GM12878 (cell line): ENCODE data around the gene COL21A1. TPM values are rescaled to one million over a fixed set of nuclear protein-coding genes. Genes with fewer than 3 reads are reported as not detected.

ENCODE experiments used
- ATAC-seq: fragments of 200-7000 bp; cut with Tn5 transposase; 3 replicates; pipeline ENCODE4 v1.9.1; 2020; ENCODE audit warnings: mild to moderate bottlenecking, moderate library complexity
- BruUV-seq: library from RNA; stranded (reverse); fragments of 400-500 nt; replicated peaks from 2 replicates; lab custom pipeline; 2021; lab: Mats Ljungman, UMichigan
- CTCF ChIA-PET: fragments of 300-600 bp; sonication (Branson Sonifier 250); formaldehyde crosslinking; extraction: SDS; loops from one replicate; lab custom pipeline; 2021; ENCODE audit warnings: inconsistent platforms; lab: Yijun Ruan, JAX
- POLR2A ChIA-PET: fragments of 350-600 bp; formaldehyde crosslinking; extraction: SDS; loops from one replicate; lab custom pipeline; 2021; ENCODE audit warnings: inconsistent platforms; lab: Charles Lee
- RAD21 ChIA-PET: fragments of 300-600 bp; sonication (Branson Sonifier 250); formaldehyde crosslinking; loops from one replicate; lab custom pipeline; 2023; ENCODE audit warnings: antibody characterized with exemption; ENCODE audit not compliant: unreplicated experiment; lab: Charles Lee
- SMC1A ChIA-PET: fragments of 300-600 bp; sonication (Branson Sonifier 250); formaldehyde crosslinking; loops from one replicate; lab custom pipeline; 2023; ENCODE audit not compliant: unreplicated experiment, uncharacterized antibody; lab: Charles Lee
- DNase-seq: peaks from one replicate; pipeline ENCODE4 v3.0.0-alpha.2; 2011; ENCODE audit warnings: low read depth, low spot score
- FAIRE-seq: peaks from 3 replicates; lab custom pipeline; 2011; peaks lifted over from hg19 to GRCh38; lab: Jason Lieb, UNC
- H2AFZ ChIP-seq: 2 replicates; pipeline ENCODE4 v1.6.0; 2011; ENCODE audit warnings: low read depth, low read length, control low read depth; ENCODE audit not compliant: control insufficient read depth
- H3K27ac ChIP-seq: 2 replicates; pipeline ENCODE4 v1.5.1; 2011; ENCODE audit warnings: control low read depth; ENCODE audit not compliant: control insufficient read depth, insufficient read depth
- H3K27me3 ChIP-seq, 2 experiments: replicated peaks in 1 of 2; 2 replicates each; pipeline versions ENCODE4 v1.6.0 to v1.6.1; 2011; ENCODE audit warnings: low read length in 1 of 2; ENCODE audit not compliant: control insufficient read depth in 2 of 2, insufficient read depth in 2 of 2
- H3K36me3 ChIP-seq, 2 experiments: 2 replicates each; pipeline ENCODE4 v1.5.1; 2011; ENCODE audit warnings: low read length in 1 of 2; ENCODE audit not compliant: control insufficient read depth in 2 of 2, insufficient read depth in 2 of 2
- H3K4me1 ChIP-seq: 2 replicates; pipeline ENCODE4 v1.6.1; 2011; ENCODE audit warnings: mild to moderate bottlenecking, low read length, moderate library complexity, mixed read lengths; ENCODE audit not compliant: control insufficient read depth, insufficient read depth
- H3K4me2 ChIP-seq: 2 replicates; pipeline ENCODE4 v1.6.0; 2011; ENCODE audit warnings: control low read depth; ENCODE audit not compliant: control insufficient read depth, insufficient read depth
- H3K4me3 ChIP-seq: fragments of 200-600 bp; sonication (generic); 2 replicates; pipeline ENCODE4 v1.5.1; 2016
- H3K79me2 ChIP-seq: 2 replicates; pipeline ENCODE4 v1.6.0; 2011; ENCODE audit warnings: low read length; ENCODE audit not compliant: control insufficient read depth, insufficient read depth
- H3K9ac ChIP-seq: 2 replicates; pipeline ENCODE4 v1.8.0; 2011; ENCODE audit warnings: low read length, control low read depth, mixed read lengths; ENCODE audit not compliant: control insufficient read depth, insufficient read depth
- H3K9me3 ChIP-seq: replicated peaks from 3 replicates; pipeline ENCODE4 v1.5.1; 2011; ENCODE audit warnings: mild to moderate bottlenecking, low read length; ENCODE audit not compliant: control insufficient read depth, insufficient read depth
- H4K20me1 ChIP-seq: 2 replicates; pipeline ENCODE4 v1.6.0; 2011; ENCODE audit not compliant: control insufficient read depth, insufficient read depth
- DPF2 ChIP-seq: fragments of 450-650 bp; IDR thresholded peaks from 2 replicates; pipeline ENCODE4 v1.6.1; 2017; ENCODE audit warnings: mild to moderate bottlenecking
- ETV6 ChIP-seq, 2 experiments: fragments of 450-650 bp in 1 of 2; IDR thresholded peaks in 1 of 2; conservative IDR thresholded peaks in 1 of 2; 2 replicates each; pipeline ENCODE4 v1.6.1; 2014; ENCODE audit warnings: antibody characterized with exemption in 1 of 2, borderline replicate concordance in 1 of 2, low read depth in 1 of 2, mild to moderate bottlenecking in 1 of 2, moderate library complexity in 1 of 2
- GATAD2B ChIP-seq: fragments of 450-650 bp; conservative IDR thresholded peaks from 2 replicates; pipeline ENCODE4 v1.6.1; 2017; ENCODE audit warnings: low read depth, mild to moderate bottlenecking, moderate library complexity
- IRF4 ChIP-seq: IDR thresholded peaks from 2 replicates; pipeline ENCODE4 v1.6.1; 2011; ENCODE audit warnings: low read depth, low read length
- JUNB ChIP-seq: IDR thresholded peaks from 2 replicates; pipeline ENCODE4 v1.6.1; 2016; ENCODE audit warnings: antibody characterized with exemption, mild to moderate bottlenecking
- KLF5 ChIP-seq: fragments of 450-650 bp; IDR thresholded peaks from 2 replicates; pipeline ENCODE4 v1.6.1; 2014; ENCODE audit warnings: mild to moderate bottlenecking; ENCODE audit not compliant: partially characterized antibody
- PAX8 ChIP-seq: fragments of 450-650 bp; IDR thresholded peaks from 2 replicates; pipeline ENCODE4 v1.6.1; 2017; ENCODE audit warnings: mild to moderate bottlenecking, moderate library complexity
- POLR2AphosphoS2 ChIP-seq: IDR thresholded peaks from 2 replicates; pipeline ENCODE4 v1.6.1; 2011; ENCODE audit warnings: low read depth, mild to moderate bottlenecking, low read length, improper control_type of control experiment, moderate library complexity
- RAD51 ChIP-seq: fragments of 450-650 bp; IDR thresholded peaks from 2 replicates; pipeline ENCODE4 v1.6.1; 2016; ENCODE audit warnings: moderate library complexity, mild to moderate bottlenecking, inconsistent platforms
- REST ChIP-seq: IDR thresholded peaks from 2 replicates; pipeline ENCODE4 v1.6.1; 2012; ENCODE audit warnings: mild to moderate bottlenecking, low read depth, low read length
- SPI1 ChIP-seq: IDR thresholded peaks from 2 replicates; pipeline ENCODE4 v1.6.1; 2011; ENCODE audit warnings: low read depth, mild to moderate bottlenecking, low read length, moderate library complexity, borderline replicate concordance; ENCODE audit not compliant: insufficient read depth
- STAT1 ChIP-seq: fragments of 450-650 bp; conservative IDR thresholded peaks from 2 replicates; pipeline ENCODE4 v1.6.1; 2014; ENCODE audit warnings: antibody characterized with exemption, mild to moderate bottlenecking
- ZNF687 ChIP-seq: fragments of 450-650 bp; IDR thresholded peaks from 2 replicates; pipeline ENCODE4 v1.6.1; 2017; ENCODE audit warnings: mild to moderate bottlenecking, moderate library complexity
- ZZZ3 ChIP-seq: IDR thresholded peaks from 2 replicates; pipeline ENCODE4 v1.6.1; 2011; ENCODE audit warnings: low read depth; ENCODE audit not compliant: control insufficient read depth, insufficient read length
- in situ Hi-C: fragments of 300-500 bp; cut with MboI; formaldehyde crosslinking; loops from 9 replicates; pipeline ENCODE4 v1.14.3; 2018; ENCODE audit warnings: mixed read lengths
- intact Hi-C: fragments of 100-400 bp; cut with micrococcal nuclease; formaldehyde crosslinking; loops from one replicate; pipeline ENCODE4 v1.14.2; 2022; ENCODE audit not compliant: unreplicated experiment
- polyA plus RNA-seq, 11 experiments: library from polyadenylated mRNA; depleted of rRNA in 4 of 11; unstranded in 6 of 11; stranded (reverse) in 5 of 11; fragments of >200 nt; fragmentation: Nextera tagmentation in 4 of 11; fragmentation: Illumina TruSeq in 1 of 11; extraction: Ambion mirVana in 4 of 11; extraction: Trizol in 1 of 11; gene quantifications; 1 replicate in 1 of 11; 2 replicates in 10 of 11; pipeline versions ENCODE4 v1.2.1 to v1.2.3, GENCODE V29; 2011 to 2016; ENCODE audit warnings: inconsistent platforms in 2 of 11, missing spikeins in 2 of 11, low read depth in 1 of 11
- total RNA-seq, 4 experiments: library from RNA; depleted of rRNA in 3 of 4; stranded (reverse); fragments of >200 nt in 3 of 4; fragmentation: Illumina TruSeq in 1 of 4; extraction: Trizol in 1 of 4; gene quantifications; 2 replicates each; pipeline versions ENCODE4 v1.2.1 to v1.2.3, GENCODE V29; 2013 to 2021
- TF ChIP-seq, protein P1 (sequence below): fragments of 450-650 bp; IDR thresholded peaks from 2 replicates; pipeline ENCODE4 v1.6.1; 2017; ENCODE audit warnings: borderline replicate concordance

The COL21A1 gene
- total and polyA plus RNA-seq, 10 of the 15 experiments (the other 5 are each of a cell fraction or from before 2014, with no cell fraction given): 0.10 TPM; not detected in 9

- no peak for TF ChIP-seq SPI1
- TF ChIP-seq RAD51: no peak
- no peak for TF ChIP-seq STAT1
- TF ChIP-seq, all 136 proteins: peak for 0
Measured at GRCh38 chr6:56222499-56222898, 24.9 kb downstream of the COL21A1 start (continued).

- no peaks in the 10 kb centered on the region for H3K9me3 ChIP-seq
- ATAC-seq (no peak), FAIRE-seq (no peak), DNase-seq (no peak)
- no peaks in the 10 kb centered on the region for H3K79me2 ChIP-seq
- ChIA-PET SMC1A (no interaction called here), POLR2A (interaction anchor here (0.6 kb wide), 1 partner anchor 369 kb away, joined by 5 read pairs; no protein-coding TSS in a partner anchor), RAD21 (no interaction called here), CTCF (no interaction called here)
- H3K4me3 ChIP-seq: no peak overlapping the region
- no peak overlapping the region for H3K4me2 ChIP-seq
- H3K9ac ChIP-seq: no peak overlapping the region
- intact Hi-C loops: no loop called here
- H2AFZ ChIP-seq: no peak overlapping the region
- no peaks in the 10 kb centered on the region for H3K36me3 ChIP-seq
- no peaks in the 10 kb centered on the region for H3K4me1 ChIP-seq
- H3K27ac ChIP-seq: no peak overlapping the region
- H4K20me1 ChIP-seq: no peaks in the 10 kb centered on the region
- BruUV-seq: no TSS peak
- H3K27me3 ChIP-seq: no peaks in the 10 kb centered on the region
- in situ Hi-C loops: no loop called here
- no peak for TF ChIP-seq ZNF687
- no peak for TF ChIP-seq PAX8
- no peak for TF ChIP-seq GATAD2B
- TF ChIP-seq REST: no peak
- TF ChIP-seq ZZZ3: no peak
- no peak for TF ChIP-seq JUNB
- TF ChIP-seq POLR2AphosphoS2: no peak
- TF ChIP-seq KLF5: no peak
- TF ChIP-seq IRF4: no peak
- TF ChIP-seq, protein P1, sequence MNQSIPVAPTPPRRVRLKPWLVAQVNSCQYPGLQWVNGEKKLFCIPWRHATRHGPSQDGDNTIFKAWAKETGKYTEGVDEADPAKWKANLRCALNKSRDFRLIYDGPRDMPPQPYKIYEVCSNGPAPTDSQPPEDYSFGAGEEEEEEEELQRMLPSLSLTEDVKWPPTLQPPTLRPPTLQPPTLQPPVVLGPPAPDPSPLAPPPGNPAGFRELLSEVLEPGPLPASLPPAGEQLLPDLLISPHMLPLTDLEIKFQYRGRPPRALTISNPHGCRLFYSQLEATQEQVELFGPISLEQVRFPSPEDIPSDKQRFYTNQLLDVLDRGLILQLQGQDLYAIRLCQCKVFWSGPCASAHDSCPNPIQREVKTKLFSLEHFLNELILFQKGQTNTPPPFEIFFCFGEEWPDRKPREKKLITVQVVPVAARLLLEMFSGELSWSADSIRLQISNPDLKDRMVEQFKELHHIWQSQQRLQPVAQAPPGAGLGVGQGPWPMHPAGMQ: no peak
- TF ChIP-seq DPF2: no peak
- TF ChIP-seq ETV6 (conservative IDR thresholded peaks at IDR 0.05 in 1 of 2, IDR thresholded peaks at IDR 0.05 in 1 of 2; ENCODE audit: borderline replicate concordance in 1 of 2, low read depth in 1 of 2): no peak
Measured at GRCh38 chr6:56220078-56220477, 27.3 kb downstream of the COL21A1 start.
